GM12878 (cell line): ENCODE measurements around the gene SULT2A1. TPM values are rescaled to one million over a fixed set of nuclear protein-coding genes. Genes with fewer than 3 reads are reported as not detected.

Experiments used
- ATAC-seq: fragments of 200-7000 bp; cut with Tn5 transposase; 3 replicates; pipeline ENCODE4 v1.9.1; 2020; ENCODE audit warnings: mild to moderate bottlenecking, moderate library complexity
- BruUV-seq: library from RNA; stranded (reverse); fragments of 400-500 nt; replicated peaks from 2 replicates; lab custom pipeline; 2021; lab: Mats Ljungman, UMichigan
- CTCF ChIA-PET: fragments of 300-600 bp; sonication (Branson Sonifier 250); formaldehyde crosslinking; extraction: SDS; loops from one replicate; lab custom pipeline; 2021; ENCODE audit warnings: inconsistent platforms; lab: Yijun Ruan, JAX
- POLR2A ChIA-PET: fragments of 350-600 bp; formaldehyde crosslinking; extraction: SDS; loops from one replicate; lab custom pipeline; 2021; ENCODE audit warnings: inconsistent platforms; lab: Charles Lee
- RAD21 ChIA-PET: fragments of 300-600 bp; sonication (Branson Sonifier 250); formaldehyde crosslinking; loops from one replicate; lab custom pipeline; 2023; ENCODE audit warnings: antibody characterized with exemption; ENCODE audit not compliant: unreplicated experiment; lab: Charles Lee
- SMC1A ChIA-PET: fragments of 300-600 bp; sonication (Branson Sonifier 250); formaldehyde crosslinking; loops from one replicate; lab custom pipeline; 2023; ENCODE audit not compliant: unreplicated experiment, uncharacterized antibody; lab: Charles Lee
- DNase-seq: peaks from one replicate; pipeline ENCODE4 v3.0.0-alpha.2; 2011; ENCODE audit warnings: low read depth, low spot score
- FAIRE-seq: peaks from 3 replicates; lab custom pipeline; 2011; peaks lifted over from hg19 to GRCh38; lab: Jason Lieb, UNC
- H2AFZ ChIP-seq: 2 replicates; pipeline ENCODE4 v1.6.0; 2011; ENCODE audit warnings: low read depth, low read length, control low read depth; ENCODE audit not compliant: control insufficient read depth
- H3K27ac ChIP-seq: 2 replicates; pipeline ENCODE4 v1.5.1; 2011; ENCODE audit warnings: control low read depth; ENCODE audit not compliant: control insufficient read depth, insufficient read depth
- H3K27me3 ChIP-seq, 2 experiments: replicated peaks in 1 of 2; 2 replicates each; pipeline versions ENCODE4 v1.6.0 to v1.6.1; 2011; ENCODE audit warnings: low read length in 1 of 2; ENCODE audit not compliant: control insufficient read depth in 2 of 2, insufficient read depth in 2 of 2
- H3K36me3 ChIP-seq, 2 experiments: 2 replicates each; pipeline ENCODE4 v1.5.1; 2011; ENCODE audit warnings: low read length in 1 of 2; ENCODE audit not compliant: control insufficient read depth in 2 of 2, insufficient read depth in 2 of 2
- H3K4me1 ChIP-seq: 2 replicates; pipeline ENCODE4 v1.6.1; 2011; ENCODE audit warnings: mild to moderate bottlenecking, low read length, moderate library complexity, mixed read lengths; ENCODE audit not compliant: control insufficient read depth, insufficient read depth
- H3K4me2 ChIP-seq: 2 replicates; pipeline ENCODE4 v1.6.0; 2011; ENCODE audit warnings: control low read depth; ENCODE audit not compliant: control insufficient read depth, insufficient read depth
- H3K4me3 ChIP-seq: fragments of 200-600 bp; sonication (generic); 2 replicates; pipeline ENCODE4 v1.5.1; 2016
- H3K79me2 ChIP-seq: 2 replicates; pipeline ENCODE4 v1.6.0; 2011; ENCODE audit warnings: low read length; ENCODE audit not compliant: control insufficient read depth, insufficient read depth
- H3K9ac ChIP-seq: 2 replicates; pipeline ENCODE4 v1.8.0; 2011; ENCODE audit warnings: low read length, control low read depth, mixed read lengths; ENCODE audit not compliant: control insufficient read depth, insufficient read depth
- H3K9me3 ChIP-seq: replicated peaks from 3 replicates; pipeline ENCODE4 v1.5.1; 2011; ENCODE audit warnings: mild to moderate bottlenecking, low read length; ENCODE audit not compliant: control insufficient read depth, insufficient read depth
- H4K20me1 ChIP-seq: 2 replicates; pipeline ENCODE4 v1.6.0; 2011; ENCODE audit not compliant: control insufficient read depth, insufficient read depth
- BHLHE40 ChIP-seq, 2 experiments: fragments of 450-650 bp in 1 of 2; IDR thresholded peaks; 2 replicates each; pipeline ENCODE4 v1.6.1; 2011 to 2017; ENCODE audit warnings: low read depth in 2 of 2, borderline replicate concordance in 1 of 2, improper control_type of control experiment in 1 of 2, low read length in 1 of 2, mild to moderate bottlenecking in 1 of 2
- E2F8 ChIP-seq: fragments of 450-650 bp; IDR thresholded peaks from 2 replicates; pipeline ENCODE4 v1.6.1; 2018; ENCODE audit warnings: mild to moderate bottlenecking, low read depth, moderate library complexity; ENCODE audit not compliant: partially characterized antibody
- EGR1 ChIP-seq, 2 experiments: IDR thresholded peaks; 1 replicate in 1 of 2; 2 replicates in 1 of 2; pipeline ENCODE4 v1.6.1; 2011 to 2012; ENCODE audit warnings: low read depth in 2 of 2, low read length in 2 of 2, borderline replicate concordance in 1 of 2, mild to moderate bottlenecking in 1 of 2, moderate library complexity in 1 of 2
- HDGF ChIP-seq: fragments of 450-650 bp; IDR thresholded peaks from 2 replicates; pipeline ENCODE4 v1.6.1; 2016; ENCODE audit warnings: antibody characterized with exemption
- IRF4 ChIP-seq: IDR thresholded peaks from 2 replicates; pipeline ENCODE4 v1.6.1; 2011; ENCODE audit warnings: low read depth, low read length
- MEF2A ChIP-seq: IDR thresholded peaks from 2 replicates; pipeline ENCODE4 v1.6.1; 2011; ENCODE audit warnings: low read depth, mild to moderate bottlenecking, low read length, moderate library complexity; ENCODE audit not compliant: insufficient read depth
- MEF2B ChIP-seq: fragments of 450-650 bp; IDR thresholded peaks from 2 replicates; pipeline ENCODE4 v1.6.1; 2018; ENCODE audit warnings: mild to moderate bottlenecking, moderate library complexity; ENCODE audit not compliant: partially characterized antibody, poor library complexity, severe bottlenecking
- NFYB ChIP-seq: IDR thresholded peaks from 2 replicates; pipeline ENCODE4 v1.6.1; 2011; ENCODE audit warnings: low read depth, mild to moderate bottlenecking, low read length, improper control_type of control experiment, moderate library complexity; ENCODE audit not compliant: insufficient read depth
- POLR2A ChIP-seq: IDR thresholded peaks from 2 replicates; pipeline ENCODE4 v1.6.1; 2011; ENCODE audit warnings: low read depth, mild to moderate bottlenecking, low read length
- POLR2AphosphoS5 ChIP-seq: IDR thresholded peaks from 2 replicates; pipeline ENCODE4 v1.6.1; 2011; ENCODE audit warnings: mild to moderate bottlenecking, low read length, inconsistent platforms
- RAD51 ChIP-seq: fragments of 450-650 bp; IDR thresholded peaks from 2 replicates; pipeline ENCODE4 v1.6.1; 2016; ENCODE audit warnings: moderate library complexity, mild to moderate bottlenecking, inconsistent platforms
- RUNX3 ChIP-seq: IDR thresholded peaks from 2 replicates; pipeline ENCODE4 v1.6.1; 2012; ENCODE audit warnings: low read length, inconsistent platforms
- ZNF622 ChIP-seq: fragments of 450-650 bp; IDR thresholded peaks from 2 replicates; pipeline ENCODE4 v1.6.1; 2017; ENCODE audit warnings: mild to moderate bottlenecking, inconsistent platforms
- WGBS: methylation state at CpG from one replicate; pipeline ENCODE4 v1.1.6; 2016; ENCODE audit warnings: low lambda C conversion rate; ENCODE audit not compliant: insufficient replicate concordance, insufficient coverage; ENCODE audit errors: missing lambda C conversion rate; 5-methylcytosine and 5-hydroxymethylcytosine counted together
- in situ Hi-C: fragments of 300-500 bp; cut with MboI; formaldehyde crosslinking; loops from 9 replicates; pipeline ENCODE4 v1.14.3; 2018; ENCODE audit warnings: mixed read lengths
- intact Hi-C: fragments of 100-400 bp; cut with micrococcal nuclease; formaldehyde crosslinking; loops from one replicate; pipeline ENCODE4 v1.14.2; 2022; ENCODE audit not compliant: unreplicated experiment
- polyA plus RNA-seq, 11 experiments: library from polyadenylated mRNA; depleted of rRNA in 4 of 11; unstranded in 6 of 11; stranded (reverse) in 5 of 11; fragments of >200 nt; fragmentation: Nextera tagmentation in 4 of 11; fragmentation: Illumina TruSeq in 1 of 11; extraction: Ambion mirVana in 4 of 11; extraction: Trizol in 1 of 11; gene quantifications; 1 replicate in 1 of 11; 2 replicates in 10 of 11; pipeline versions ENCODE4 v1.2.1 to v1.2.3, GENCODE V29; 2011 to 2016; ENCODE audit warnings: inconsistent platforms in 2 of 11, missing spikeins in 2 of 11, low read depth in 1 of 11
- total RNA-seq, 4 experiments: library from RNA; depleted of rRNA in 3 of 4; stranded (reverse); fragments of >200 nt in 3 of 4; fragmentation: Illumina TruSeq in 1 of 4; extraction: Trizol in 1 of 4; gene quantifications; 2 replicates each; pipeline versions ENCODE4 v1.2.1 to v1.2.3, GENCODE V29; 2013 to 2021
- TF ChIP-seq, protein P1 (sequence below): fragments of 450-650 bp; IDR thresholded peaks from 2 replicates; pipeline ENCODE4 v1.6.1; 2017; ENCODE audit warnings: mild to moderate bottlenecking, low read depth, inconsistent platforms; ENCODE audit not compliant: poor library complexity, severe bottlenecking

SULT2A1 gene
- total and polyA plus RNA-seq, 10 of the 15 experiments (the other 5 are each of a cell fraction or from before 2014, with no cell fraction given): 0.13 TPM; not detected in 9

- no peak for ATAC-seq
- no peak for FAIRE-seq
- Histone ChIP-seq H3K4me2 (no peak overlapping the region), H4K20me1 (no peaks in the 10 kb centered on the region), H3K27ac (no peak overlapping the region), H3K4me3 (no peak overlapping the region), H2AFZ (no peak overlapping the region), H3K9me3 (no peaks in the 10 kb centered on the region), H3K27me3 (no peaks in the 10 kb centered on the region), H3K79me2 (no peaks in the 10 kb centered on the region), H3K9ac (no peak overlapping the region), H3K36me3 (no peaks in the 10 kb centered on the region), H3K4me1 (no peaks in the 10 kb centered on the region)
- BruUV-seq: no TSS peak
- ChIA-PET SMC1A (no interaction called here), CTCF (interaction anchor here (1.0 to 1.5 kb wide), 2 partner anchors 27 to 46 kb away, joined by 3 read pairs; no protein-coding TSS in a partner anchor), POLR2A (no interaction called here), RAD21 (no interaction called here)
- WGBS: 49% methylated on average over 8 of the region's 8 CpGs
- no peak for TF ChIP-seq POLR2A
- TF ChIP-seq POLR2AphosphoS5: no peak
- intact Hi-C loops (no loop called here), in situ Hi-C loops (no loop called here)
- no peak for DNase-seq
Observed at GRCh38 chr19:47836038-47836437, 50.1 kb downstream of the SULT2A1 start.

- Histone ChIP-seq H3K4me2 (no peak overlapping the region), H3K79me2 (no peaks in the 10 kb centered on the region), H3K4me1 (no peaks in the 10 kb centered on the region), H2AFZ (no peak overlapping the region), H3K4me3 (no peak overlapping the region), H3K27ac (no peak overlapping the region), H3K9me3 (no peaks in the 10 kb centered on the region), H3K36me3 (no peaks in the 10 kb centered on the region), H3K27me3 (no peaks in the 10 kb centered on the region), H4K20me1 (no peaks in the 10 kb centered on the region), H3K9ac (no peak overlapping the region)
- ChIA-PET SMC1A (no interaction called here), CTCF (no interaction called here), RAD21 (no interaction called here), POLR2A (no interaction called here)
- 68% methylated on average over 4 of the region's 4 CpGs for WGBS
- ATAC-seq (no peak), DNase-seq (no peak), FAIRE-seq (no peak)
- intact Hi-C loops: no loop called here
- in situ Hi-C loops: no loop called here
- no TSS peak for BruUV-seq
- no peak for TF ChIP-seq E2F8
- no peak for TF ChIP-seq NFYB
- no peak for TF ChIP-seq RAD51
- TF ChIP-seq BHLHE40 (IDR thresholded peaks at IDR 0.05; ENCODE audit: borderline replicate concordance in 1 of 2, low read depth in 2 of 2, low read length in 1 of 2): no peak
- TF ChIP-seq, protein P1, sequence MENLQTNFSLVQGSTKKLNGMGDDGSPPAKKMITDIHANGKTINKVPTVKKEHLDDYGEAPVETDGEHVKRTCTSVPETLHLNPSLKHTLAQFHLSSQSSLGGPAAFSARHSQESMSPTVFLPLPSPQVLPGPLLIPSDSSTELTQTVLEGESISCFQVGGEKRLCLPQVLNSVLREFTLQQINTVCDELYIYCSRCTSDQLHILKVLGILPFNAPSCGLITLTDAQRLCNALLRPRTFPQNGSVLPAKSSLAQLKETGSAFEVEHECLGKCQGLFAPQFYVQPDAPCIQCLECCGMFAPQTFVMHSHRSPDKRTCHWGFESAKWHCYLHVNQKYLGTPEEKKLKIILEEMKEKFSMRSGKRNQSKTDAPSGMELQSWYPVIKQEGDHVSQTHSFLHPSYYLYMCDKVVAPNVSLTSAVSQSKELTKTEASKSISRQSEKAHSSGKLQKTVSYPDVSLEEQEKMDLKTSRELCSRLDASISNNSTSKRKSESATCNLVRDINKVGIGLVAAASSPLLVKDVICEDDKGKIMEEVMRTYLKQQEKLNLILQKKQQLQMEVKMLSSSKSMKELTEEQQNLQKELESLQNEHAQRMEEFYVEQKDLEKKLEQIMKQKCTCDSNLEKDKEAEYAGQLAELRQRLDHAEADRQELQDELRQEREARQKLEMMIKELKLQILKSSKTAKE: no peak
- TF ChIP-seq IRF4: no peak
- TF ChIP-seq ZNF622: no peak
- TF ChIP-seq EGR1 (IDR thresholded peaks at IDR 0.05; ENCODE audit: borderline replicate concordance in 1 of 2, low read depth in 2 of 2, low read length in 2 of 2): no peak
- TF ChIP-seq MEF2B: no peak
- no peak for TF ChIP-seq RUNX3
- no peak for TF ChIP-seq MEF2A
- TF ChIP-seq HDGF: no peak
Observed at GRCh38 chr19:47832723-47833122, 53.4 kb downstream of the SULT2A1 start.
